ENCODE measurements around the gene RPH3AL. TPM values are rescaled to one million over a fixed set of nuclear protein-coding genes. Genes with fewer than 3 reads are reported as not detected.
"Not testable (repeated sequence)": the region's sequence is repeated elsewhere in the genome, so short reads cannot be mapped to it uniquely, and the experiment has no call there.

Gene RPH3AL
- total RNA-seq, 2 experiments from 2014 or later: 1.2 to 2.9 TPM

DNA sequence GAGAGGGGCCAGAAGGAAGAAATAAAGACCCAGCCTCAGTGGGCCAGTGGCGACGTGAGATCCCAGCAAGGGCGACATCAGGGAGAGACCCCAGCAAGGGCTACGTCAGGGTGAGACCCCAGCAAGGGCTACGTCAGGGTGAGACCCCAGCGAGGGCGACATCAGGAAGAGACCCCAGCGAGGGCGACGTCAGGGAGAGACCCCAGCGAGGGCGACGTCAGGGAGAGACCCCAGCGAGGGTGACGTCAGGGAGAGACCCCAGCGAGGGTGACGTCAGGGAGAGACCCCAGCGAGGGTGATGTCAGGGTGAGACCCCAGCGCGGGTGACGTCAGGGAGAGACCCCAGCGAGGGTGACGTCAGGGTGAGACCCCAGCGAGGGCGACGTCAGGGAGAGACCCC, 79.8 kb downstream of the RPH3AL start:
- CTCF ChIA-PET; DNase-seq; H3K36me3 Mint-ChIP-seq; H3K27me3 Mint-ChIP-seq; H3K4me3 Mint-ChIP-seq; ATAC-seq; H3K27ac Mint-ChIP-seq; H3K9me3 Mint-ChIP-seq (ENCODE audit: low read depth); H3K4me1 Mint-ChIP-seq: not testable (repeated sequence)

DNA sequence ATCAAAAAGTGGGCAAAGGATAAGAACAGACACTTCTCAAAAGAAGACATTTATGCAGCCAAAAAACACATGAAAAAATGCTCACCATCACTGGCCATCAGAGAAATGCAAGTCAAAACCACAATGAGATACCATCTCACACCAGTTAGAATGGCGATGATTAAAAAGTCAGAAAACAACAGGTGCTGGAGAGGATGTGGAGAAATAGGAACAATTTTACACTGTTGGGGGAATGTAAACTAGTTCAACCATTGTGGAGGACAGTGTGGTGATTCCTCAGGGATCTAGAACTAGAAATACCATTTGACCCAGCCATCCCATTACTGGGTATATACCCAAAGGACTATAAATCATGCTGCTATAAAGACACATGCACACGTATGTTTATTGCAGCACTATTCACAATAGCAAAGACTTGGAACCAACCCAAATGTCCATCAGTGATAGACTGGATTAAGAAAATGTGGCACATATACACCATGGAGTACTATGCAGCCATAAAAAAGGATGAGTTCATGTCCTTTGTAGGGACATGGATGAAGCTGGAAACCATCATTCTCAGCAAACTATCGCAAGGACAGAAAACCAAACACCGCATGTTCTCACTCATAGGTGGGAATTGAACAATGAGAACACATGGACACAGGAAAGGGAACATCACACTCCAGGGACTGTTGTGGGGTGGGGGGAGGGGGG, 80.5 kb downstream of the RPH3AL start:
- H3K4me1 Mint-ChIP-seq; DNase-seq; H3K9me3 Mint-ChIP-seq (ENCODE audit: low read depth); H3K36me3 Mint-ChIP-seq; ATAC-seq; H3K4me3 Mint-ChIP-seq; H3K27me3 Mint-ChIP-seq; CTCF ChIA-PET; H3K27ac Mint-ChIP-seq: not testable (repeated sequence)

DNA sequence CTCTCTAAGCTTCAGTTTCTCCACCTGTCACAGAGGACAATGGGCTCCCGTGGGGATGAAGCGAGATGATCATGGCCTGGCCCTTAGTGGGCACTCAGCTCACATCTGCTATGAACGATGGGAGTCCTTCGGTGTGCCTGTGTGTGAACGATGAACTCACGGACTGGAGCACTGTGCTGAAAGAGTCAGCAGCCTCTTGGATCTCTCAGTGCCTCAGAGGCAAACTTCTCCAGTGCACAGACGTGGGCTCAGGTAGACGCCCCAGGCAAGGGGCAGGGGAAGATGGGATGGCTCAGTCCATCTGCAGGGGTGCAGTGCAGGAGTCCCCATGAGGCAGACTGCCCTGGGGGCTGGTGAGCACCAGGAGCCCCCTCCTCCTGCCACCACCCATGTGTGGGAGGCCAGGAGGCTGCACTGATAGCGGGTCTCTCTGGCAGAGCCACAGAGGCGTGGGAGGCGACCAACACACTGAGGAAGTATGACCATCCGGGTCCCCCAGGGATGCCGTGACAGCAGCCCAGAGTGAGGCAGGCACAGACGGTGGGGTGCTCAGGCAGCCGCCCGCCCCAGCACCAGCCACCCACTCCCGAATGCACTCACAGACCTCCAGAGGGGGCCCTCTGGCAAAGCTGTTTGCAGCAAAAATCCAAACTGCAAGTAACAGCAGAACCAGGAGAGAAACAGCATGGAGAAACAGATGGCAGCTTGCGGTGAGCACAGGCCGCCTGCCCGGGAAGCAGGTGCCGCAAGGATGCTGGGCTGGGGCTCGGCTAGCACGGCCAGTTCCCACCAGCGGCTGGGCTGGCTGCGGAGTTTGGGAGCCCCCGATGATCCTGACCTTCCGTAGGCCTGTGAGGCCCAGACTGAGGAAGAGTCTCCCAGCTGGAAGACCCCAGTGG, 82.7 kb downstream of the RPH3AL start:
- Mint-ChIP-seq H3K9me3 (ENCODE audit: low read depth) (no peaks in the 10 kb centered on the region), H3K36me3 (no peaks in the 10 kb centered on the region), H3K27me3 (peaks cover 6% of the 10 kb centered on the region), H3K27ac (no peak overlapping the region), H3K4me1 (no peaks in the 10 kb centered on the region), H3K4me3 (no peak overlapping the region)
- CTCF ChIA-PET: no interaction called here
- ATAC-seq: no peak
- no peak for DNase-seq

GRCh38 chr17:266701-267667, 85.6 kb downstream of the RPH3AL start:
- peaks cover 6% of the 10 kb centered on the region for H3K27me3 Mint-ChIP-seq
- CTCF ChIA-PET: no interaction called here
- no peak for DNase-seq
- H3K9me3 Mint-ChIP-seq (ENCODE audit: low read depth): no peaks in the 10 kb centered on the region
- H3K4me3 Mint-ChIP-seq: no peak overlapping the region
- H3K36me3 Mint-ChIP-seq: no peaks in the 10 kb centered on the region
- no peaks in the 10 kb centered on the region for H3K4me1 Mint-ChIP-seq
- H3K27ac Mint-ChIP-seq: no peak overlapping the region
- no peak for ATAC-seq

GRCh38 chr17:266219-266618, 86.4 kb downstream of the RPH3AL start:
- H3K27ac Mint-ChIP-seq: no peak overlapping the region
- no peak overlapping the region for H3K4me3 Mint-ChIP-seq
- no peaks in the 10 kb centered on the region for H3K36me3 Mint-ChIP-seq
- peak; percentile 12 for DNase-seq
- peaks cover 6% of the 10 kb centered on the region for H3K27me3 Mint-ChIP-seq
- no peak for ATAC-seq
- H3K9me3 Mint-ChIP-seq (ENCODE audit: low read depth): no peaks in the 10 kb centered on the region
- CTCF ChIA-PET: no interaction called here
- H3K4me1 Mint-ChIP-seq: no peaks in the 10 kb centered on the region

GRCh38 chr17:265718-266117, 86.9 kb downstream of the RPH3AL start:
- Mint-ChIP-seq H3K4me1 (no peaks in the 10 kb centered on the region), H3K27me3 (peaks cover 6% of the 10 kb centered on the region), H3K36me3 (no peaks in the 10 kb centered on the region), H3K27ac (no peak overlapping the region), H3K4me3 (no peak overlapping the region), H3K9me3 (ENCODE audit: low read depth) (no peaks in the 10 kb centered on the region)
- ATAC-seq: no peak
- CTCF ChIA-PET: no interaction called here
- DNase-seq: no peak

DNA sequence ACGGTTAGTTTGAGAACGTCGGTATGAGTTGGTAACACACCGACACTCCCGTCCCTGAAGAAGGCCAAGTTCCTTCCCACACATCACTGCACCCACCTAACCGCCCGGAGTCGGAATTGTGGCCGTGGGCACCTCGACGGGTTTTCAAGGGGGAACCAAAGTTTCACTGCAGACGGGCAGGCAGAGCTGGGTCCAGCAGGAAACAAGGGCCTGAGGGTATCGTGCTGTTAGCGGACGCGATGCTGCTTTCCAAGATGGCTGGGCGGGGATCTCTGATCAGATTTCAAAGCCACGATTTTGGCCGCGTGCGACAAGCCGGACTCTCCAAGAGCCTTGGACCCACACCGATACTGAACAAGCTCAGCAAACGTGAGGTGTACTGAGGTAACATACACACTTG, 88.8 kb downstream of the RPH3AL start:
- Mint-ChIP-seq H3K4me1 (no peaks in the 10 kb centered on the region), H3K9me3 (ENCODE audit: low read depth) (no peaks in the 10 kb centered on the region), H3K4me3 (no peak overlapping the region), H3K27me3 (peaks cover 6% of the 10 kb centered on the region), H3K27ac (no peak overlapping the region), H3K36me3 (no peaks in the 10 kb centered on the region)
- DNase-seq (peak; percentile 23), ATAC-seq (no peak)
- CTCF ChIA-PET: interaction anchor here (0.9 kb wide), 1 partner anchor 114 kb away, joined by 3 read pairs; no protein-coding TSS in a partner anchor

- Mint-ChIP-seq H3K27ac (no peak overlapping the region), H3K27me3 (peaks cover 6% of the 10 kb centered on the region), H3K36me3 (no peaks in the 10 kb centered on the region), H3K4me3 (no peak overlapping the region), H3K9me3 (ENCODE audit: low read depth) (no peaks in the 10 kb centered on the region), H3K4me1 (no peaks in the 10 kb centered on the region)
- ATAC-seq (no peak), DNase-seq (peak; percentile 31)
- CTCF ChIA-PET: interaction anchor here (0.9 kb wide), 1 partner anchor 114 kb away, joined by 3 read pairs; no protein-coding TSS in a partner anchor
Observed at GRCh38 chr17:263271-263670, 89.3 kb downstream of the RPH3AL start.

GRCh38 chr17:261635-262034, 91.0 kb downstream of the RPH3AL start:
- no peaks in the 10 kb centered on the region for H3K36me3 Mint-ChIP-seq
- H3K27ac Mint-ChIP-seq: no peak overlapping the region
- H3K4me1 Mint-ChIP-seq: no peaks in the 10 kb centered on the region
- CTCF ChIA-PET: interaction anchor here (1.2 kb wide), 1 partner anchor 439 kb away, joined by 3 read pairs; no protein-coding TSS in a partner anchor
- H3K4me3 Mint-ChIP-seq: no peak overlapping the region
- peaks cover 2% of the 10 kb centered on the region for H3K27me3 Mint-ChIP-seq
- no peaks in the 10 kb centered on the region for H3K9me3 Mint-ChIP-seq (ENCODE audit: low read depth)
- no peak for DNase-seq
- no peak for ATAC-seq

GRCh38 chr17:260944-261343, 91.7 kb downstream of the RPH3AL start:
- no peaks in the 10 kb centered on the region for H3K27me3 Mint-ChIP-seq
- no peaks in the 10 kb centered on the region for H3K9me3 Mint-ChIP-seq (ENCODE audit: low read depth)
- CTCF ChIA-PET: interaction anchor here (1.2 kb wide), 1 partner anchor 440 kb away, joined by 3 read pairs; no protein-coding TSS in a partner anchor
- H3K4me1 Mint-ChIP-seq: no peaks in the 10 kb centered on the region
- no peak for ATAC-seq
- no peaks in the 10 kb centered on the region for H3K36me3 Mint-ChIP-seq
- no peak overlapping the region for H3K4me3 Mint-ChIP-seq
- DNase-seq: no peak
- no peak overlapping the region for H3K27ac Mint-ChIP-seq

GRCh38 chr17:260031-260791, 92.4 kb downstream of the RPH3AL start:
- DNase-seq: no peak
- Mint-ChIP-seq H3K4me1 (no peaks in the 10 kb centered on the region), H3K36me3 (no peaks in the 10 kb centered on the region), H3K27ac (no peak overlapping the region), H3K9me3 (ENCODE audit: low read depth) (no peaks in the 10 kb centered on the region), H3K4me3 (no peak overlapping the region), H3K27me3 (no peaks in the 10 kb centered on the region)
- no peak for ATAC-seq
- CTCF ChIA-PET: no interaction called here

DNA sequence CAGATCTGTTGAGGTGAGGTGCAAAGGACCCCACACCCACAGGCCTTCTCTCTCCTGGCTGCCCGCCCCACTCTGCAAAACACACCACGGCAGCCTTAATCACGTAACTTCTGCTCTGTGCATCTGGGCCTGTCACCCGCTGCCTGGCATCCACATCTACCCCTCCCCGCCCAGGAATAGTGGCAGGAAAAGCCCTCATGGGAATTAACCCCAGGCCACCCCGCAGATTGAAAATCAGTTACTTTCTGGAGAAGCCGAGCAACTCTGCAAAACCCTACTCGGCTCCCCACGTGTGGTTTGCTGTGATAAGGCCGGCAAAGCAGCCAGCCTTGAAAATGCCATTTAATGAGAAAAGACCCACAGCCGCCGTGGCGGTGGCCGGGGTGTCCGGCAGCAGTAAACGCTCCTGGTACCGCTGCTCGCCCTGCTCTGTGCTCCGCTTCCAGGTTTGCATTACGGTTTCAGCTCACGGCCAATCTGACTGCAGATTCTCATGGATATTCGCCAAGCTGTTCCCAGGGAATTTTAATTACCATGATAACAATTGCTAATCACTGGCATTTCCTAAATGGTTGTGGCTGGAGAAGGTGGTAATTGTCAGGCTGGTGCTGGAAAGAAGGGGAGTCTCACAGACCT, 93.1 kb downstream of the RPH3AL start:
- Mint-ChIP-seq H3K27me3 (no peaks in the 10 kb centered on the region), H3K27ac (no peak overlapping the region), H3K36me3 (no peaks in the 10 kb centered on the region), H3K4me3 (no peak overlapping the region), H3K9me3 (ENCODE audit: low read depth) (no peaks in the 10 kb centered on the region), H3K4me1 (no peaks in the 10 kb centered on the region)
- no peak for DNase-seq
- no peak for ATAC-seq
- CTCF ChIA-PET: no interaction called here
